Dermis blood vessel endothelial cell (primary cell): Measurements from ENCODE around the gene VWA8. TPM values are rescaled to one million over a fixed set of nuclear protein-coding genes. Genes with fewer than 3 reads are reported as not detected.
"Not testable (repeated sequence)": the region's sequence is repeated elsewhere in the genome, so short reads cannot be mapped to it uniquely, and the experiment has no call there.

ENCODE experiments used
- DNase-seq: peaks from one replicate; pipeline ENCODE4 v3.0.0; 2010
- total RNA-seq: library from RNA; depleted of rRNA; stranded (reverse); fragments of >200 nt; gene quantifications from 2 replicates; pipeline ENCODE4 v1.2.3, GENCODE V29; 2014

VWA8 gene
- total RNA-seq, 1 donor from 2014 or later, result 12.6 TPM

GRCh38 chr13:41848435-41849255 lies 112.3 kb downstream of the VWA8 start:
- peak; percentile 17 for DNase-seq

DNA sequence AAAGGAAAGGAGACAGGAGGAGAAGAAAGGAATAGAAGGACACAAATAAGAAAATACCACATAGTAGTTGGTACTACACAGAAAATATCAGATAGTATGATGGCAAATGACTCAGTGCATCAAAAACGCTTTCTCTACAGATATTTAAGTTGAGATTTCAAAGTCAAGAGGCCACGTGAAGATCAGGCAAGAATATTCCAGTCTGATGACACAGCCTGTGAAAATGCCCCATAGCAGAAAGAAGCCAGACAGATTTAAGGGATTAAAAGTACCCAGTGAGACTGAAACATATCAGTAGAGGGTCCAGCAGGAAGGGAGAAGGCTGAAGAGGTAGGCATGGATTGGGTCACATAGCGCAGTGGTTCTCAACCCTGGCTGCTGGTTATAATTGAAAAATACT lies 113.7 kb downstream of the VWA8 start:
- DNase-seq, result no peak

DNA sequence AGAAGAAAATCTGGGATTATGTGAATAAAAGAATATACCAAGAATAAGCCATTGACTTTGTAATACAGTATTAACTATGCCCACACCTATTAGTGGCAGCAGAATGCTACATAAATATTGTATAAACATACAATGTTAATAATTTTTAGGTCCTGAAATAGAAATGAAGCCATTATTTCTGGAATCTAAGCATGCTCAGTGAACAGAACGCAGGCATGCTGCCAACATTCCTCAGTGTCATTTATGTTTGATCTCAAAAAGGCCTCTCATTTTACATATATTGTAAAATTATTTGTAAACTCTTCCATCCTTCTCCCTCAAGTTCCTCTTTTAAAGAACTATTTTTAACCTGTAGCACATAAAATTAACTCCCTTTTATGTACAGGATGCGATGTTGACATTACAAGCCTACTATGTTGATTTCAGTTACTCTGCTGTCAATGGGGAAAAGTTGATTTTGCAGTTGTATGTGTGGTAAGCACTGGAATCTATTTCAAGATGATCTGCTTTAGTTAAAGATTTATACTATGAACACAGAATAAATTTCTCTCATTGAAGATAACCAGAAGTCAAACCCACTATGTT lies 118.8 kb downstream of the VWA8 start:
- DNase-seq, result peak; percentile 30

GRCh38 chr13:41837629-41838028 lies 123.3 kb downstream of the VWA8 start:
- DNase-seq, result peak; percentile 37

- DNase-seq, result no peak
Observed at GRCh38 chr13:41835871-41836270, 125.0 kb downstream of the VWA8 start.

DNA sequence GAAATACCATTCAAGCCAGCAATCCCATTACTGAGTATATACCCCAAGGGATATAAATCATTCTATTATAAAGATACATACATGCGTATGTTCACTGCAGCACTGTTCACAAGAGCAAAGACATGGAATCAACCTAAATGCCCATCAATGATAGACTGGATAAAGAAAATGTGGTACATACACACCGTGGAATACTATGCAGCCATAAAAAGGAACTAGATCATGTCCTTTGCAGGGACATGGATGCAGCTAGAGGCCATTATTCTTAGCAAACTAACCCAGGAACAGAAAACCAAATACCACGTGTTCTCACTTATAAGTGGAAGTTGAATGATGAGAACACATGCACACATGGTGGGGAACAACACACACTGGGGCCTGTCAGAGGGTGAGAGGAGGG lies 126.2 kb downstream of the VWA8 start:
- not testable (repeated sequence) for DNase-seq

GRCh38 chr13:41833831-41834230 lies 127.1 kb downstream of the VWA8 start:
- DNase-seq, result peak; percentile 76

GRCh38 chr13:41833201-41833600 lies 127.7 kb downstream of the VWA8 start:
- DNase-seq, result peak; percentile 37

DNA sequence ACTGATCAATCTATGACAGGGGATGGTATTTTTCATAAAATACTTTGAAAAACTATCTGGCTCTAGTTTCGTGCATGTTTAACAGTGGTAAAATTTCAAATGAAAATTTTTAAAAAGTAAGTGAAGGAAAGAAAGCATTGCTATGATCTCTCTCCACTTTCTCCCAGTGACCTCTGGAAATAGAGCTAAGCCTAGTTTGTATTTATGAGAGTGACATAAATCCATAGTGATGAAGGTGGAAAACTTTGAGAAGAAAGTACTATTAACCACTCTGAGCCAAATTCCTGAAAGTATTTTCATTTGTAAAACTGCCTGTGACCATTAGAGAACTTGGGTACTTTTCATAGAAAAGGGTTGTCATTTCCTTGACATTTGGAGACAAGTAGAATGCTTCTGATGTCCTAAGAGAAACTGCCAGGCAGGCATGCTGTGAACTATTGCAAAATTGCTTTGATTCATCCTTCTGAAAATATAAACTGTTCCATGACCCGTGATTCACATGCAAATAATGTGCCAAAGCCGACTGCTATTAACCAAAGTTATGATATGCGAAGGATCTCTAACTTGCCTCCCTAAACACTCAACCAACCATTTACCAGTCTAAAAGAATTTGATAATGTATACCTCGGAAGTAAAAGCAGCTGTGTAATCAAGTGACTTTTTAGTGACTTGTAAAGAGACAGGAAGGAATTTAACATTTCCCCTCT lies 133.2 kb downstream of the VWA8 start:
- peak; percentile 68 for DNase-seq

- no peak for DNase-seq
Observed at GRCh38 chr13:41825691-41826090, 135.2 kb downstream of the VWA8 start.

GRCh38 chr13:41823476-41823875 lies 137.4 kb downstream of the VWA8 start:
- no peak for DNase-seq

DNA sequence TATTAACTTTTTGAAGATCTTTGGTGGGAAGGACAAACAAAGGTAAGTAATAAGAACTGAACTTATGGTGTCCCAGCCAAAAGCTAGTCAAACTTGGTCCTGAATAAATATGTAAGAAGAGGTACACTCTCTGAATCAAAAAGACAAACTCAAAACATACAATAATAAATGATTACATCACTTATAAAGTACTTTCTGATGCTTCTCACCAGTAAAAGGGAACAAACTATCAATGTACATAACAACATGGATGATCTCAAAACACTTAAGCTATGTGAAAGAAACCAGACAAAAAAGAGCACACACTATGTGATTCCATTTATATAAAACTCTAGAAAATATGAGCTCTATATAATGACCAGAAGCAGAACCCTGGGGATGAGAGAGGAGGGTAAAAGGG lies 138.3 kb downstream of the VWA8 start:
- no peak for DNase-seq

GRCh38 chr13:41821238-41821594 lies 139.7 kb downstream of the VWA8 start:
- DNase-seq, result peak; percentile 59

GRCh38 chr13:41820581-41821237 lies 140.2 kb downstream of the VWA8 start:
- DNase-seq, result no peak

GRCh38 chr13:41816057-41816456 lies 144.9 kb downstream of the VWA8 start:
- DNase-seq, result no peak

GRCh38 chr13:41813426-41813825 lies 147.5 kb downstream of the VWA8 start:
- DNase-seq, result no peak

DNA sequence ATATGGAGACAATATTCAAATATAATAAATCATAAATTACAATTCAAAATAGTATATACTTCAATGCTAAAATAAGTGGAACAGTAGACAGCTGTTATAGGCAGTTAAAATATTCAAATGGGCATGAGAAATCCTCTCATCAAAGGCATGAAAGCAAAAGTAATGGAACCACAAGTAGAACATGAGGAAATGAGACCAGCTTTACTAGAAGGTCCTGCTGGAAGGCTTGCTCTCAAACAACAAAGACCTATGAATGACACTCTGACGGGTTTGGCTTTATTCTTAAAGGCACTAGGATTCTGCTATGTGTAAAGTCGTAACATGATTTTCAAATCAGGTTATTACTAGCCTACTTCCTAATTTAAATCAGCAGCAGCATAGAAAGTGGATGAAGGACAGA lies 148.1 kb downstream of the VWA8 start:
- DNase-seq, result no peak

DNA sequence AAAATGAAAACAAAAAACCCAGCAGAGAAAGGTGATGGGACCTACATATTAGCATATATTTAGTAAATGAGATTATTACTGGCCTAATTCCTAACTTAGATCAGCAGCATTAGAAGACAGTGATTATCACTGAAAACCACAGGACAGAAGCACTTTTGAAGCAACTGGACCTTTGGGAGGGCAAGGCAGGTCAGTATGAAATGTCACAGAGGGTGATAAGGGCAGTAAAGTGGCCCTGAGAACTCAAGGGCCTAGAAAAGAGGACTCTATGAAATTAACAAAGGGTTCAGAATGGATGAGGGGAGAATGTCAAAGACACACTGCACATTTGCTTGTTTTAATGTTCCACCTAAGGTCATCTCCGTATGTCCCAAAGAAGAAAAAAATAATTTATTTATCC lies 148.7 kb downstream of the VWA8 start:
- no peak for DNase-seq

DNA sequence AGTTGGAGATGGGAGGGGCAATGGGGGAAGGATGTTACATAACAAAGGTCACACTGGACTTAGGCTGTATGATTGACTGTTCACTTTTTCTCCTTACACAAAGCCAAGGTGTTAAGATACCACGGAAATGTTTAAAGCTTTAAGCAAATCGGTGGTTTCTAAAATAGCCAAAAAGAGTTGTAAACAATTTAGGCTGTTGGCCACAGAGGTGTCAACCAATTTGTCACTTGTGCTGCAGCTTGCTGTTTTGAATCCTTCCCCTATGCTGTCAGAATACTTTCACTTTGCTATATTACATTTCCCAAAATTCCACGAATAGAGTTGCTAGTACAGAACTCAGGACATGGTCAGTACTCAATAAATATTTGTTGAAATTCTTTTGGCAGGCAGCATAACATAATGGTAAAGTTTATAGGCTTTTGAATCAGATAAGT lies 149.3 kb downstream of the VWA8 start:
- DNase-seq, result no peak

DNA sequence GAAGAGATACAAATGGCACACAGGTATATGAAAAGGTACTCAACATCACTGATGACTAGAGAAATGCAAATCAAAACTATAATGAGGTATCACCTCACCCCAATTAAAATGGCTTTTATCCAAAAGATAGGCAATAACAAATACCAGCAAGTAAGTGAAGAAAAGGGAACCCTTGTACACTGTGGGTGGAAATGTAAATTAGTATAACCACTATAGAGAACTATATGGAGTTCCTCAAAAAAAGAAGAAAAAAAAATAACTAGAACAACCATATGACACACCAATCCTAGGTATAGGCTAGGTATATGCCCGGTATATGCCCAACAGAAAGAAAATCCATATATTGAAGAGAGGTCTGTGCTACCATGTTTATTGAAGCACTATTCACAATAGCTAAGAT lies 150.9 kb downstream of the VWA8 start:
- no peak for DNase-seq

DNA sequence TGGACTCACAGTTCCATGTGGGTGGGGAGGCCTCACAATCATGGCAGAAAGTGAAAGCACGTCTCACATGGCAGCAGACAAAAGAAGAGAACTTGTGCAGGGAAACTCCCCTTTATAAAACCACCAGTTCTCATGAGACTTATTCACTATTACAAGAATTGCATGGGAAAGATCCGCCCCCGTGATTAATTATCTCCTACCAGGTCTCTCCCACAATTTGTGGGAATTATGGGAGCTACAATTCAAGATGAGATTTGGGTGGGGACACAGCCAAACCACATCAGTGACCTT lies 157.5 kb downstream of the VWA8 start:
- not testable (repeated sequence) for DNase-seq

- no peak for DNase-seq
Observed at GRCh38 chr13:41802684-41803444, 158.0 kb downstream of the VWA8 start.
